GM12878 (cell line): ENCODE data around the gene ZNF423. TPM values are rescaled to one million over a fixed set of nuclear protein-coding genes. Genes with fewer than 3 reads are reported as not detected.

Experiments used
- ATAC-seq: fragments of 200-7000 bp; cut with Tn5 transposase; 3 replicates; pipeline ENCODE4 v1.9.1; 2020; ENCODE audit warnings: mild to moderate bottlenecking, moderate library complexity
- BruUV-seq: library from RNA; stranded (reverse); fragments of 400-500 nt; replicated peaks from 2 replicates; lab custom pipeline; 2021; lab: Mats Ljungman, UMichigan
- CTCF ChIA-PET: fragments of 300-600 bp; sonication (Branson Sonifier 250); formaldehyde crosslinking; extraction: SDS; loops from one replicate; lab custom pipeline; 2021; ENCODE audit warnings: inconsistent platforms; lab: Yijun Ruan, JAX
- POLR2A ChIA-PET: fragments of 350-600 bp; formaldehyde crosslinking; extraction: SDS; loops from one replicate; lab custom pipeline; 2021; ENCODE audit warnings: inconsistent platforms; lab: Charles Lee
- RAD21 ChIA-PET: fragments of 300-600 bp; sonication (Branson Sonifier 250); formaldehyde crosslinking; loops from one replicate; lab custom pipeline; 2023; ENCODE audit warnings: antibody characterized with exemption; ENCODE audit not compliant: unreplicated experiment; lab: Charles Lee
- SMC1A ChIA-PET: fragments of 300-600 bp; sonication (Branson Sonifier 250); formaldehyde crosslinking; loops from one replicate; lab custom pipeline; 2023; ENCODE audit not compliant: unreplicated experiment, uncharacterized antibody; lab: Charles Lee
- DNase-seq: peaks from one replicate; pipeline ENCODE4 v3.0.0-alpha.2; 2011; ENCODE audit warnings: low read depth, low spot score
- FAIRE-seq: peaks from 3 replicates; lab custom pipeline; 2011; peaks lifted over from hg19 to GRCh38; lab: Jason Lieb, UNC
- H2AFZ ChIP-seq: 2 replicates; pipeline ENCODE4 v1.6.0; 2011; ENCODE audit warnings: low read depth, low read length, control low read depth; ENCODE audit not compliant: control insufficient read depth
- H3K27ac ChIP-seq: 2 replicates; pipeline ENCODE4 v1.5.1; 2011; ENCODE audit warnings: control low read depth; ENCODE audit not compliant: control insufficient read depth, insufficient read depth
- H3K27me3 ChIP-seq, 2 experiments: replicated peaks in 1 of 2; 2 replicates each; pipeline versions ENCODE4 v1.6.0 to v1.6.1; 2011; ENCODE audit warnings: low read length in 1 of 2; ENCODE audit not compliant: control insufficient read depth in 2 of 2, insufficient read depth in 2 of 2
- H3K36me3 ChIP-seq, 2 experiments: 2 replicates each; pipeline ENCODE4 v1.5.1; 2011; ENCODE audit warnings: low read length in 1 of 2; ENCODE audit not compliant: control insufficient read depth in 2 of 2, insufficient read depth in 2 of 2
- H3K4me1 ChIP-seq: 2 replicates; pipeline ENCODE4 v1.6.1; 2011; ENCODE audit warnings: mild to moderate bottlenecking, low read length, moderate library complexity, mixed read lengths; ENCODE audit not compliant: control insufficient read depth, insufficient read depth
- H3K4me2 ChIP-seq: 2 replicates; pipeline ENCODE4 v1.6.0; 2011; ENCODE audit warnings: control low read depth; ENCODE audit not compliant: control insufficient read depth, insufficient read depth
- H3K4me3 ChIP-seq: fragments of 200-600 bp; sonication (generic); 2 replicates; pipeline ENCODE4 v1.5.1; 2016
- H3K79me2 ChIP-seq: 2 replicates; pipeline ENCODE4 v1.6.0; 2011; ENCODE audit warnings: low read length; ENCODE audit not compliant: control insufficient read depth, insufficient read depth
- H3K9ac ChIP-seq: 2 replicates; pipeline ENCODE4 v1.8.0; 2011; ENCODE audit warnings: low read length, control low read depth, mixed read lengths; ENCODE audit not compliant: control insufficient read depth, insufficient read depth
- H3K9me3 ChIP-seq: replicated peaks from 3 replicates; pipeline ENCODE4 v1.5.1; 2011; ENCODE audit warnings: mild to moderate bottlenecking, low read length; ENCODE audit not compliant: control insufficient read depth, insufficient read depth
- H4K20me1 ChIP-seq: 2 replicates; pipeline ENCODE4 v1.6.0; 2011; ENCODE audit not compliant: control insufficient read depth, insufficient read depth
- GABPA ChIP-seq: IDR thresholded peaks from 2 replicates; pipeline ENCODE4 v1.6.1; 2014; ENCODE audit warnings: antibody characterized with exemption, low read depth, mild to moderate bottlenecking, inconsistent platforms
- HDGF ChIP-seq: fragments of 450-650 bp; IDR thresholded peaks from 2 replicates; pipeline ENCODE4 v1.6.1; 2016; ENCODE audit warnings: antibody characterized with exemption
- MTA2 ChIP-seq: fragments of 450-650 bp; IDR thresholded peaks from 2 replicates; pipeline ENCODE4 v1.6.1; 2016; ENCODE audit warnings: low read depth, mild to moderate bottlenecking, moderate library complexity
- NFXL1 ChIP-seq: fragments of 450-650 bp; IDR thresholded peaks from 2 replicates; pipeline ENCODE4 v1.6.1; 2017; ENCODE audit warnings: antibody characterized with exemption, mild to moderate bottlenecking, borderline replicate concordance
- NFYA ChIP-seq: IDR thresholded peaks from 2 replicates; pipeline ENCODE4 v1.6.1; 2011; ENCODE audit warnings: low read depth, mild to moderate bottlenecking, low read length, improper control_type of control experiment, borderline replicate concordance
- NKRF ChIP-seq: fragments of 450-650 bp; conservative IDR thresholded peaks from 2 replicates; pipeline ENCODE4 v1.6.1; 2017; ENCODE audit warnings: mild to moderate bottlenecking, moderate library complexity
- POLR2AphosphoS5 ChIP-seq: IDR thresholded peaks from 2 replicates; pipeline ENCODE4 v1.6.1; 2011; ENCODE audit warnings: mild to moderate bottlenecking, low read length, inconsistent platforms
- SPI1 ChIP-seq: IDR thresholded peaks from 2 replicates; pipeline ENCODE4 v1.6.1; 2011; ENCODE audit warnings: low read depth, mild to moderate bottlenecking, low read length, moderate library complexity, borderline replicate concordance; ENCODE audit not compliant: insufficient read depth
- TAF1 ChIP-seq: IDR thresholded peaks from 2 replicates; pipeline ENCODE4 v1.6.1; 2011; ENCODE audit warnings: mild to moderate bottlenecking, low read depth, low read length, borderline replicate concordance
- TCF12 ChIP-seq: IDR thresholded peaks from 2 replicates; pipeline ENCODE4 v1.6.1; 2011; ENCODE audit warnings: low read depth, mild to moderate bottlenecking, low read length
- YY1 ChIP-seq: IDR thresholded peaks from 2 replicates; pipeline ENCODE4 v1.6.1; 2011; ENCODE audit warnings: low read depth, mild to moderate bottlenecking, low read length
- ZBTB11 ChIP-seq: fragments of 450-650 bp; formaldehyde crosslinking; IDR thresholded peaks from 2 replicates; pipeline ENCODE4 v1.5.0; 2022; ENCODE audit warnings: mild to moderate bottlenecking, missing genetic modification characterization
- ZBTB4 ChIP-seq: fragments of 450-650 bp; formaldehyde crosslinking; IDR thresholded peaks from 2 replicates; pipeline ENCODE4 v1.4.0; 2022; ENCODE audit warnings: mild to moderate bottlenecking, moderate library complexity
- WGBS: methylation state at CpG from one replicate; pipeline ENCODE4 v1.1.6; 2016; ENCODE audit warnings: low lambda C conversion rate; ENCODE audit not compliant: insufficient replicate concordance, insufficient coverage; ENCODE audit errors: missing lambda C conversion rate; 5-methylcytosine and 5-hydroxymethylcytosine counted together
- in situ Hi-C: fragments of 300-500 bp; cut with MboI; formaldehyde crosslinking; loops from 9 replicates; pipeline ENCODE4 v1.14.3; 2018; ENCODE audit warnings: mixed read lengths
- intact Hi-C: fragments of 100-400 bp; cut with micrococcal nuclease; formaldehyde crosslinking; loops from one replicate; pipeline ENCODE4 v1.14.2; 2022; ENCODE audit not compliant: unreplicated experiment
- polyA plus RNA-seq, 11 experiments: library from polyadenylated mRNA; depleted of rRNA in 4 of 11; unstranded in 6 of 11; stranded (reverse) in 5 of 11; fragments of >200 nt; fragmentation: Nextera tagmentation in 4 of 11; fragmentation: Illumina TruSeq in 1 of 11; extraction: Ambion mirVana in 4 of 11; extraction: Trizol in 1 of 11; gene quantifications; 1 replicate in 1 of 11; 2 replicates in 10 of 11; pipeline versions ENCODE4 v1.2.1 to v1.2.3, GENCODE V29; 2011 to 2016; ENCODE audit warnings: inconsistent platforms in 2 of 11, missing spikeins in 2 of 11, low read depth in 1 of 11
- total RNA-seq, 4 experiments: library from RNA; depleted of rRNA in 3 of 4; stranded (reverse); fragments of >200 nt in 3 of 4; fragmentation: Illumina TruSeq in 1 of 4; extraction: Trizol in 1 of 4; gene quantifications; 2 replicates each; pipeline versions ENCODE4 v1.2.1 to v1.2.3, GENCODE V29; 2013 to 2021

ZNF423 gene
- total and polyA plus RNA-seq, 10 of the 15 experiments (the other 5 are each of a cell fraction or from before 2014, with no cell fraction given) = 0.03 to 0.64 (median 0.10) TPM

GRCh38 chr16:49502136-49502881, 353.6 kb downstream of the ZNF423 start:
- Histone ChIP-seq H3K9ac (no peak overlapping the region), H2AFZ (no peak overlapping the region), H3K79me2 (no peaks in the 10 kb centered on the region), H3K4me1 (peaks cover 14% of the 10 kb centered on the region), H3K27ac (no peak overlapping the region), H3K9me3 (no peaks in the 10 kb centered on the region), H3K27me3 (no peaks in the 10 kb centered on the region), H3K4me3 (no peak overlapping the region), H4K20me1 (no peaks in the 10 kb centered on the region), H3K4me2 (no peak overlapping the region), H3K36me3 (no peaks in the 10 kb centered on the region)
- no TSS peak for BruUV-seq
- ChIA-PET POLR2A (no interaction called here), SMC1A (no interaction called here), RAD21 (no interaction called here), CTCF (no interaction called here)
- in situ Hi-C loops (loop anchor here (5.0 kb wide), 1 partner anchor 50 kb away; no protein-coding TSS in a partner anchor), intact Hi-C loops (no loop called here)
- no peak for FAIRE-seq
- TF ChIP-seq NKRF (no peak), TAF1 (no peak), YY1 (no peak), NFYA (no peak), HDGF (no peak), ZBTB4 (CRISPR knock-in tag) (no peak), TCF12 (no peak), NFXL1 (no peak), ZBTB11 (CRISPR knock-in tag) (no peak), MTA2 (no peak), POLR2AphosphoS5 (no peak), SPI1 (no peak), GABPA (no peak)
- 30% methylated on average over 12 of the region's 13 CpGs for WGBS
- ATAC-seq = peak; percentile 29
- no peak for DNase-seq
